Measurements from ENCODE around the gene AKAP9. TPM values are rescaled to one million over a fixed set of nuclear protein-coding genes. Genes with fewer than 3 reads are reported as not detected.

Gene AKAP9
- total RNA-seq, 2 donors from 2014 or later, result 70.0 to 93.9 TPM

DNA sequence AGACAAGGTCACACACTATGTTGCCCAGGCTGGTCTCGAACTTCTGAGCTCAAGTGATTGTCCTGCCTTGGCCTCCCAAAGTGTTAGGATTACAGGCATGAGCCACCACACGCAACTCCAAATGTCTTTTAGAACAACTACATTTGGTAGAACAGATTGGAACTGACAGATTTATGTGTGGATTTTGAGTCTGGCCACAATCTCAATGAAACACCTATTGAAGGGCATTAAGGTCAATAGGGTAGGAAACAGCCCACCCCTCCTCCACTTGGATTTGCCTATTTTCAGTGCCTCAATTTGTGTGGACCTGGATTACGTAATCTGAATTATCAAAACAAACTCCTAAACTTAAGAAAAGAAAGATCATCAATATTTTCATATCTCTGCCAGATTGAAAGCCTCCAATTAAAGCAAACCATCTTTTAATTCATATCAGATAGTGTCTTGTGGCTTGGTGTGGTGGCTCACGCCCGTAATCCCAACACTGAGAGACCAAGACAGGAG, 209.1 kb downstream of the AKAP9 start:
- WGBS, 2 donors, result 84 to 85% methylated on average over 5 of the region's 5 CpGs

DNA sequence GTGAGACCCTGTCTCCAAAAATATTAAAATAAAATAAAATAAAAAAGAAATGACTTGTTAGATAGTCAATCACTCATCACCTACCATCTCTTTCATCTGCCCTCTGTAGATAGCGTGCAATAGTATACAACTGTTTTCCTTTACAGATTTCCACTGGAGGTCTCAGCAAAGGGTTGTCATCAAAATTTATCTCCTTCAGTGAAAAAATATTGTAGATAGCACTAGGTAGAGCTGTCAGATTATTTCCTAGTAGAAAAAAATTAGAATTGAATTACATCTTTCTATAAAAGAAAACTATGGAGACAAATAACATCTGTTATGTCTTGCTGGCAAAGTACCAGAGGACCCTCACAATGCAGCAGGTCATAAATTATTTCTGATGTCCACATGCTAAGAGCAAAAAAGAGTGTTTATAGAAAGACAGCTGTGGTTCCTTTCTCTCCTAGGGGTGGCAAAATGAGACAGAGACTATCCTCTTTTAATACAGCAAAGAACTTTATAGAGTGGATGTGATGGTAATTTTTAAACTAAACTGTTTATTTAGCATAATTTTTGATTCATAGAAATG, 209.9 kb downstream of the AKAP9 start:
- Histone ChIP-seq H3K27ac (no peak overlapping the region), H3K4me3 (no peak overlapping the region), H3K27me3 (no peaks in the 10 kb centered on the region), H3K36me3 (replicated peaks in 1 of 2; ENCODE audit: insufficient read depth in 1 of 2, low read depth in 2 of 2) (no peaks in the 10 kb centered on the region), H3K9me3 (no peaks in the 10 kb centered on the region), H3K4me1 (no peaks in the 10 kb centered on the region)
- intact Hi-C loops (cut with DNase I), result no loop called here
- 82 to 83% methylated on average over 1 of the region's 1 CpG for WGBS, 2 donors
- no peak for ATAC-seq
- TF ChIP-seq, protein P1, sequence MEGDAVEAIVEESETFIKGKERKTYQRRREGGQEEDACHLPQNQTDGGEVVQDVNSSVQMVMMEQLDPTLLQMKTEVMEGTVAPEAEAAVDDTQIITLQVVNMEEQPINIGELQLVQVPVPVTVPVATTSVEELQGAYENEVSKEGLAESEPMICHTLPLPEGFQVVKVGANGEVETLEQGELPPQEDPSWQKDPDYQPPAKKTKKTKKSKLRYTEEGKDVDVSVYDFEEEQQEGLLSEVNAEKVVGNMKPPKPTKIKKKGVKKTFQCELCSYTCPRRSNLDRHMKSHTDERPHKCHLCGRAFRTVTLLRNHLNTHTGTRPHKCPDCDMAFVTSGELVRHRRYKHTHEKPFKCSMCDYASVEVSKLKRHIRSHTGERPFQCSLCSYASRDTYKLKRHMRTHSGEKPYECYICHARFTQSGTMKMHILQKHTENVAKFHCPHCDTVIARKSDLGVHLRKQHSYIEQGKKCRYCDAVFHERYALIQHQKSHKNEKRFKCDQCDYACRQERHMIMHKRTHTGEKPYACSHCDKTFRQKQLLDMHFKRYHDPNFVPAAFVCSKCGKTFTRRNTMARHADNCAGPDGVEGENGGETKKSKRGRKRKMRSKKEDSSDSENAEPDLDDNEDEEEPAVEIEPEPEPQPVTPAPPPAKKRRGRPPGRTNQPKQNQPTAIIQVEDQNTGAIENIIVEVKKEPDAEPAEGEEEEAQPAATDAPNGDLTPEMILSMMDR (IDR thresholded peaks at IDR 0.05), result no peak
- no peak for TF ChIP-seq POLR2A (IDR thresholded peaks at IDR 0.05)
- no peak for DNase-seq

More for the DNA sequence above, 209.1 kb downstream of the AKAP9 start:
- DNase-seq, result no peak
- H3K4me3 ChIP-seq, result no peak overlapping the region
- no peaks in the 10 kb centered on the region for H3K9me3 ChIP-seq
- H3K27ac ChIP-seq, result no peak overlapping the region
- no peaks in the 10 kb centered on the region for H3K27me3 ChIP-seq
- no peaks in the 10 kb centered on the region for H3K36me3 ChIP-seq (replicated peaks in 1 of 2; ENCODE audit: insufficient read depth in 1 of 2, low read depth in 2 of 2)
- intact Hi-C loops (cut with DNase I), result no loop called here
- no peak for TF ChIP-seq POLR2A (IDR thresholded peaks at IDR 0.05)
- TF ChIP-seq, protein P1 (IDR thresholded peaks at IDR 0.05), result no peak
- no peak for ATAC-seq
- H3K4me1 ChIP-seq, result no peaks in the 10 kb centered on the region

DNA sequence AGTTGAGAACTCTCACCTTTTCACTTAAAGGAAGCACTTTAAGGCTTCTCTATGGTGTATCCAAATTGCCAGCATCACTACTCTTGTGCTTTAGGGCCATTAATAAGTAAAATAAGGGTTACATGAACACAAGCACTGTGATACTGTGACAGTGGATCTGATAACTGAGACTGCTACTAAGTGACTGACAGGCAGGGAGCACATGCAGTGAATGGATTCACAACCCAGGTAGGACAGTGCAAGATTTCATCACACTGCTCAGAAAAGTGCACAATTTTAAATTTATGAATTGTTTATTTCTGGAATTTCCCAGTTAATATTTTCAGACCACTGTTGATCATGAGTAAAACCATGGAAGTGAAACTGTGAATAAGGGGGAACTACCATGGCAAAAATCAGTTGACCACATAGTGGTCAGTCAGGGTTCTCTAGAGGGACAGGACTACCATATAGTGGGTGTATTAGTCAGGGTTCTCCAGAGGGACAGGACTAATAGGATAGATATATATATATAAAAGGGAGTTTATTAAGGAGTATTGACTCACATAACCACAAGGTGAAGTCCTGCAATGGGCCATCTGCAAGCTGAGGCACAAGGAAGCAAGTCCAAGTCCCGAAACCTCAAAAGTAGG, 214.6 kb downstream of the AKAP9 start:
- Histone ChIP-seq H3K4me3 (no peak overlapping the region), H3K36me3 (replicated peaks in 1 of 2; ENCODE audit: insufficient read depth in 1 of 2, low read depth in 2 of 2) (no peaks in the 10 kb centered on the region), H3K4me1 (no peaks in the 10 kb centered on the region), H3K27me3 (no peaks in the 10 kb centered on the region), H3K27ac (no peak overlapping the region), H3K9me3 (no peaks in the 10 kb centered on the region)
- intact Hi-C loops (cut with DNase I), result no loop called here
- DNase-seq (no peak), ATAC-seq (no peak)
- TF ChIP-seq POLR2A (IDR thresholded peaks at IDR 0.05), result no peak
- TF ChIP-seq, protein P1 (IDR thresholded peaks at IDR 0.05), result no peak
- 94 to 100% methylated on average over 1 of the region's 1 CpG for WGBS, 2 donors

DNA sequence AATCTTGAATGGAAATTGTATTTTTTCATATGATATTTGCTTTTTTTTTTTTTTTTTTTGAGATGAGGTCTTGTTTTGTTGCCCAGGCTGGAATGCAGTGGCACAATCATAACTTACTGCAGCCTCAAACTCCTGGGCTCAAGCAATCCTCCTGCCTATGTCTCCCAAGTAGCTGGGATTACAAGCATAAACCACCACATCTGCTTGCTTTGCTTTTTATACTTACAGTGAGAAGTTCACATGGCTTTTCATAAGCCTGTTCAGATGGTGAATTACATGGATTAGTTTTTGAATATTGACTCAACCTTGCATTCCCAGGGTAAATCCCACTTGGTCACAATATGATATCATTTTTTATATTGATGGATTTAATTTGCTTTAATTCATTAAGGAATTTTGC, 216.3 kb downstream of the AKAP9 start:
- no peak overlapping the region for H3K27ac ChIP-seq
- intact Hi-C loops (cut with DNase I), result no loop called here
- no peak for ATAC-seq
- no peak for TF ChIP-seq POLR2A (IDR thresholded peaks at IDR 0.05)
- TF ChIP-seq, protein P1 (IDR thresholded peaks at IDR 0.05), result no peak
- no peak overlapping the region for H3K4me3 ChIP-seq
- H3K27me3 ChIP-seq, result no peaks in the 10 kb centered on the region
- no peaks in the 10 kb centered on the region for H3K9me3 ChIP-seq
- no peaks in the 10 kb centered on the region for H3K4me1 ChIP-seq
- no peak for DNase-seq
- no peaks in the 10 kb centered on the region for H3K36me3 ChIP-seq (replicated peaks in 1 of 2; ENCODE audit: insufficient read depth in 1 of 2, low read depth in 2 of 2)

Data from body of pancreas (tissue), 4 donors.